Thoracic aorta (tissue), 2 donors: ENCODE data around the gene C19orf85. TPM values are rescaled to one million over a fixed set of nuclear protein-coding genes. Genes with fewer than 3 reads are reported as not detected.
"Not testable (repeated sequence)": the region's sequence is repeated elsewhere in the genome, so short reads cannot be mapped to it uniquely, and the experiment has no call there.

Experiments used
- ATAC-seq: fragments of 150-250 bp; one replicate; pipeline ENCODE4 v1.8.0; 2017; ENCODE audit warnings: low read depth; ENCODE audit not compliant: insufficient number of reproducible peaks, low FRiP score
- DNase-seq: peaks from one replicate; pipeline ENCODE4 v3.0.0-alpha.2; 2020; ENCODE audit warnings: low spot score
- H3K27ac ChIP-seq, 2 donors: fragments of 200-600 bp; sonication (generic); 1 replicate in 1 of 2; 2 replicates in 1 of 2; pipeline ENCODE4 v1.5.1; 2016; ENCODE audit warnings: mild to moderate bottlenecking in 2 of 2, moderate library complexity in 2 of 2
- H3K27me3 ChIP-seq: fragments of 200-600 bp; sonication (generic); replicated peaks from 2 replicates; pipeline ENCODE4 v1.6.0; 2016; ENCODE audit warnings: mild to moderate bottlenecking; ENCODE audit not compliant: insufficient read depth
- H3K36me3 ChIP-seq: fragments of 200-600 bp; sonication (generic); one replicate; pipeline ENCODE4 v1.5.1; 2016
- H3K4me1 ChIP-seq, 2 donors: fragments of 200-600 bp; sonication (generic); 1 replicate in 1 of 2; 2 replicates in 1 of 2; pipeline versions ENCODE4 v1.5.1 to v1.6.0; 2016; ENCODE audit warnings: low read depth in 2 of 2, mild to moderate bottlenecking in 1 of 2; ENCODE audit not compliant: control insufficient read depth in 1 of 2
- H3K4me3 ChIP-seq: fragments of 200-600 bp; sonication (generic); 2 replicates; pipeline ENCODE4 v1.5.1; 2016; ENCODE audit warnings: mild to moderate bottlenecking
- H3K9me3 ChIP-seq: fragments of 200-600 bp; sonication (generic); 2 replicates; pipeline ENCODE4 v1.5.1; 2016
- CTCF ChIP-seq: fragments of 200-600 bp; sonication (generic); IDR thresholded peaks from one replicate; pipeline ENCODE4 v1.5.1; 2019; ENCODE audit warnings: antibody characterized with exemption
- total RNA-seq, 2 donors: library from RNA; depleted of rRNA; stranded (reverse); fragments of >200 nt; gene quantifications; one replicate each; pipeline versions ENCODE4 v1.1.0 to v1.2.3, GENCODE V29; 2016

C19orf85 gene
- total RNA-seq, 2 donors from 2014 or later = not detected

DNA sequence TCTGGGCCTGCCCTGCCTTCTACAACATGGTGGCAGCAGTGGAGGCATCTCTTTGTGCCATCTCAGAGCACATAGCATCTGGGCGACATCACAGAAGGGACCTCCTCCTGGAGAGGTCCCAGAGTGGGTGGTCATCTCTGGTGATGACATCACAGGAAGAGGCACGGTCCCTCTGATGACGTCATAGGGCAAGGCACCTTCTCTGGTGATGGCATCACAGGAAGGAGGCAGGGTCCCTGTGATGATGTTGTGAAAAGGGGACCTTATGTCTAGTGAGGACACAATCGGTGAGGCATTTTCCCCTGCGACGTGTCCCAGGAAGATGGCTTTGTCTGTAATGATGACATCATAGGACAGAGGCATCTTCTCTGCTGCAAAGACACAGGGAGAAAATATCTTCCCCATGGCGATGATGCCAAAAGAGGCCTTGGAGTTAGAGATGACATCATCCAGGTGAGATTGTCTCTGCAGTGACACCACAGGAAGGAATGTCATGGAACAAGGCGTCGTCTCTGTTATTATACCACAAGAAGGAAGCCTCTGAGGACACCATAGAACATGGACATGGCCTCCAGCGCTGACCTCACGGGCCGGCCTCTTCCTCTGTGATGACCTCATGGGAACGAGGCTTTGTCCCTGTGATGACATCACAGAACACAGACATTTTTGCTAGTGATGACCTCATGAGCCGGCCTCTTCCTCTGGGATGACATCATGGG is 32.2 kb downstream of the C19orf85 start:
- ATAC-seq = no peak
- Histone ChIP-seq H3K36me3 (no peaks in the 10 kb centered on the region), H3K27ac (no peak overlapping the region), H3K9me3 (no peaks in the 10 kb centered on the region), H3K27me3 (peaks cover 7% of the 10 kb centered on the region), H3K4me1 (no peaks in the 10 kb centered on the region), H3K4me3 (no peak overlapping the region)
- no peak for TF ChIP-seq CTCF
- no peak for DNase-seq

DNA sequence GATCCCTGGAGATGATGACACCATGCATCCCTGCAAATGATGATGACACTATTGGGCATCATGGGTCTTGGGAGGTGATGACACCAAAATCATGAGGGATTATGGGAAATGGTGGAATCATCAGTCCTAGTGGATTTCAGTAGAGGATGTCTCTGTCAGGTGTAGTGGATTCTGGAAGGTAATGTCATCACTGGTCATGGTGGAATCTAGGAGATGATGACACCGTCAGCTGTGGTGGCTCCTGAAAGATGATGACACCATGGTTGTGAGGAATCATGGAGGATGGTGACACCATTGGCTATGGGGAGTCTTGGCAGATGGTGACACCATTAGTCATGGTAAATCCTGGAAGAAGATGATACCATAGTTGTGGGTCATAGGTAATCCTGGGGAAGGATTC is 33.4 kb downstream of the C19orf85 start:
- ATAC-seq = no peak
- Histone ChIP-seq H3K27ac (no peak overlapping the region), H3K4me3 (no peak overlapping the region), H3K36me3 (no peaks in the 10 kb centered on the region), H3K4me1 (no peaks in the 10 kb centered on the region), H3K27me3 (peaks cover 7% of the 10 kb centered on the region), H3K9me3 (no peaks in the 10 kb centered on the region)
- no peak for TF ChIP-seq CTCF
- no peak for DNase-seq

- H3K4me1 ChIP-seq = no peaks in the 10 kb centered on the region
- no peak overlapping the region for H3K4me3 ChIP-seq
- no peaks in the 10 kb centered on the region for H3K36me3 ChIP-seq
- no peak overlapping the region for H3K27ac ChIP-seq
- H3K27me3 ChIP-seq = no peaks in the 10 kb centered on the region
- DNase-seq (no peak), ATAC-seq (no peak)
- no peak for TF ChIP-seq CTCF
- H3K9me3 ChIP-seq = no peaks in the 10 kb centered on the region
Measured at GRCh38 chr19:55426042-55426441, 38.5 kb downstream of the C19orf85 start.

DNA sequence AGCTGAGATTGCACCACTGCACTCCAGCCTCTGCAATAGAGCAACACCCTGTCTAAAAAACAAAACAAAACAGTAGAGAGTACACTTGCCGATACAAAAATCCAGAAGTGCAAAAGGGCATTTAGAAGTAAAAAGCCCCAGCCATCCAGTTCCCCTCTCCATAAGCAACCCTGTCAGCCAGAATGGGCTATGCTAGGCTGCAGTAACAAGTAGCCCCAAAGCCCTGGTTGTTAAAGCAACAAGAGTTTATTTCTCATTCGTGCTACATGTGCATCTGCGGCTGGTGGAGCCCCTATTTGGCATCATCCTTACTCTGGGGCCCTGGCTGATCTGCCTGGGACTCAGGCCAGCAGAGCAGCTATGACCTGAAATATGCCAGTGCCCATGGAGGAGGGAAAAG is 40.0 kb downstream of the C19orf85 start:
- ATAC-seq = no peak
- H3K36me3 ChIP-seq = no peaks in the 10 kb centered on the region
- no peak overlapping the region for H3K27ac ChIP-seq
- no peak overlapping the region for H3K4me3 ChIP-seq
- TF ChIP-seq CTCF = no peak
- no peaks in the 10 kb centered on the region for H3K9me3 ChIP-seq
- H3K27me3 ChIP-seq = no peaks in the 10 kb centered on the region
- DNase-seq = no peak
- H3K4me1 ChIP-seq = no peaks in the 10 kb centered on the region

DNA sequence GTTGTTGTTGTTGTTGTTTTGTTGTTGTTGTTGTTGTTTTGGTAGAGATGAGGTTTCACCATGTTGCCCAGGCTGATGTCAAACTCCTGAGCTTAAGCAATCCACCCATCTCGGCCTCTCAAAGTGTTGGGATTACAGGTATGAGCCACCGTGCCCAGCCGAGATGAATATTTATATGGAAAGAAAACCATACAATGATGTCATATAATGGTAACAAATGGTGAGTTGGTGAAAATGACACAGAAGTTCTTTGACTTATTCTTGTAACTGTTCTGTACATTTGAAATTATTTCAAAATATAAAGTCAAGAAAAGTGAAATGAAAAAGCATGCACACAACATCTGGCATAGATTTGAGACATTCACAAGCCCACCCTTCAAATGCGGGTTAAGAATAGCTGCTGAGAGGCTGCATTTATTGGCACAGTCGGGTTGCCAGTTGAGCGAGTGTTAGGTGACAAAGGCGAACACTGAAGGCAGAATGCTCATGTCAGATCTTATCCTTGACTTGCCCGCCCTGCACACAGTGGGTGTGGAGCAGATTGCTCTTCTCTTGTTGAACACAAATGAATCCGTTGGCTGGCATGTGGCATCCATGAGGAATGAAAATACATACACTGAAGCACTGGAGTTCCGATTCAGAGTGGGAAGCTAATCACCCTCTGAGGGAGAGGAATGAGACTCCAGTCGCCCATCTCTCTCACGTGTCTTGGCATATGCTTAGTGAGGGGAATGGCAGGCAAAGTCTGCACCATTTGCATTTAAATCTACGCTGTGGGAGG is 41.1 kb downstream of the C19orf85 start:
- ATAC-seq (no peak), DNase-seq (no peak)
- H3K27me3 ChIP-seq = no peaks in the 10 kb centered on the region
- H3K9me3 ChIP-seq = no peaks in the 10 kb centered on the region
- H3K36me3 ChIP-seq = no peaks in the 10 kb centered on the region
- H3K4me1 ChIP-seq = no peaks in the 10 kb centered on the region
- no peak for TF ChIP-seq CTCF
- no peak overlapping the region for H3K4me3 ChIP-seq
- no peak overlapping the region for H3K27ac ChIP-seq

DNA sequence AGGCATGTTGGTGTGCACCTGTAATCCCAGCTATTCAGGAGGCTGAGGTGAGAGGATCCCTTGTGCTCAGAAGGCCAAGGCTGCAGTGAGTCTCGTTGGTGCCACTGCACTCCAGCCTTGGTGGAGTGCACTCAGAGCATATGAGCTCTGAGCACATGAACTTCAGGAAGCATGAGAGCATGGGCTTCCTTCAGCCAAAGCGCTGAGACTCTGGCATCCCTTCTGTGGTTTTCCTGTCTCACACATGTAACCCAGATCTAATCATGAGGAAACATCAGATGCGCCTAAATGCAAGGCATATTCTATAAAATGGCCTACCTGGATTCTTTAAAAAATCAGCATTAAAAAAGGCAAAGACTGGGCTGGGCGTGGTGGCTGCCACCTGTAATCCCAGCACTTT is 43.3 kb downstream of the C19orf85 start:
- not testable (repeated sequence) for H3K4me3 ChIP-seq, H3K9me3 ChIP-seq, H3K27ac ChIP-seq, DNase-seq, H3K27me3 ChIP-seq, ATAC-seq, H3K4me1 ChIP-seq, H3K36me3 ChIP-seq
